NOMO-1 treated with DMSO at 0.1 percent for 48 hours (cell line): ENCODE data around the gene MAL.

Source experiments
- DNase-seq: peaks from one replicate; lab custom pipeline; 2025; ENCODE audit not compliant: unreplicated experiment; lab: John Stamatoyannopoulos, UW

The MAL gene

GRCh38 chr2:95025406-95026319, at the start of gene MAL:
Gene MAL, plus strand, starts transcription at chr2:95025708. Its CDS starts 85 bp downstream, at chr2:95025793.
- DNase-seq, result no peak

- DNase-seq, result no peak
Observed at GRCh38 chr2:94977826-94978225, 47.7 kb upstream of the MAL start.

GRCh38 chr2:94978917-94979316, 46.6 kb upstream of the MAL start:
- DNase-seq, result no peak

GRCh38 chr2:94979406-94980375, 45.8 kb upstream of the MAL start:
- DNase-seq, result no peak

GRCh38 chr2:94980406-94980805, 45.1 kb upstream of the MAL start:
- DNase-seq, result no peak

- no peak for DNase-seq
Observed at GRCh38 chr2:94982156-94982555, 43.4 kb upstream of the MAL start.

- no peak for DNase-seq
Observed at GRCh38 chr2:94982675-94983074, 42.8 kb upstream of the MAL start.

- no peak for DNase-seq
Observed at GRCh38 chr2:94984964-94985575, 40.4 kb upstream of the MAL start.

GRCh38 chr2:94985636-94986035, 39.9 kb upstream of the MAL start:
- no peak for DNase-seq

- DNase-seq, result peak; percentile 7
Observed at GRCh38 chr2:94986392-94986963, 39.0 kb upstream of the MAL start.

GRCh38 chr2:94987074-94988020, 38.2 kb upstream of the MAL start:
- peak; percentile 3 for DNase-seq

GRCh38 chr2:94990956-94991355, 34.6 kb upstream of the MAL start:
- no peak for DNase-seq

GRCh38 chr2:94992360-94992759, 33.1 kb upstream of the MAL start:
- DNase-seq, result no peak

- no peak for DNase-seq
Observed at GRCh38 chr2:94993176-94994062, 32.1 kb upstream of the MAL start.

- DNase-seq, result no peak
Observed at GRCh38 chr2:94994063-94994913, 31.2 kb upstream of the MAL start.

- no peak for DNase-seq
Observed at GRCh38 chr2:94994914-94995552, 30.5 kb upstream of the MAL start.

GRCh38 chr2:94995553-94996304, 29.8 kb upstream of the MAL start:
- no peak for DNase-seq
